ENCODE measurements around the gene COLEC11. TPM values are rescaled to one million over a fixed set of nuclear protein-coding genes. Genes with fewer than 3 reads are reported as not detected.

Gene COLEC11
- total and polyA plus RNA-seq, 2 of the 13 experiments (the other 11 are each of a cell fraction or from before 2014, with no cell fraction given) = 1.5 to 3.0 TPM

- no peak for TF ChIP-seq PLRG1 (conservative IDR thresholded peaks at IDR 0.05)
- TF ChIP-seq DMAP1 (CRISPR knock-in tag; IDR thresholded peaks at IDR 0.05) = peak; percentile 57; the same call in 1 of the 2 replicates
- TF ChIP-seq EHMT2 (IDR thresholded peaks at IDR 0.05; ENCODE audit: borderline replicate concordance, low read depth, low read length) = no peak
- TF ChIP-seq MXD4 (CRISPR knock-in tag; IDR thresholded peaks at IDR 0.05) = no peak
- TF ChIP-seq KLF9 (CRISPR knock-in tag; IDR thresholded peaks at IDR 0.05; ENCODE audit: low read depth) = no peak
- TF ChIP-seq TFDP2 (CRISPR knock-in tag; IDR thresholded peaks at IDR 0.05) = no peak
- TF ChIP-seq ETV5 (CRISPR knock-in tag; IDR thresholded peaks at IDR 0.05; ENCODE audit: borderline replicate concordance) = no peak
- no peak for TF ChIP-seq ZNF326 (CRISPR knock-in tag; IDR thresholded peaks at IDR 0.05; ENCODE audit: borderline replicate concordance)
- TF ChIP-seq ZHX1 (CRISPR knock-in tag; IDR thresholded peaks at IDR 0.05; ENCODE audit: low read depth) = no peak
- TF ChIP-seq ZNF12 (CRISPR knock-in tag; IDR thresholded peaks at IDR 0.05) = no peak
- no peak for TF ChIP-seq ZHX2 (IDR thresholded peaks at IDR 0.05; ENCODE audit: low read depth)
- no peak for TF ChIP-seq ZHX2 (CRISPR knock-in tag; IDR thresholded peaks at IDR 0.05; ENCODE audit: borderline replicate concordance)
- TF ChIP-seq ZNF749 (CRISPR knock-in tag; IDR thresholded peaks at IDR 0.05; ENCODE audit: borderline replicate concordance) = no peak
- TF ChIP-seq ZNF256 (CRISPR knock-in tag; conservative IDR thresholded peaks at IDR 0.05) = no peak
- TF ChIP-seq YY1 (IDR thresholded peaks at IDR 0.05; ENCODE audit: insufficient read depth, insufficient replicate concordance, low read depth, low read length) = no peak
- TF ChIP-seq, protein P1, sequence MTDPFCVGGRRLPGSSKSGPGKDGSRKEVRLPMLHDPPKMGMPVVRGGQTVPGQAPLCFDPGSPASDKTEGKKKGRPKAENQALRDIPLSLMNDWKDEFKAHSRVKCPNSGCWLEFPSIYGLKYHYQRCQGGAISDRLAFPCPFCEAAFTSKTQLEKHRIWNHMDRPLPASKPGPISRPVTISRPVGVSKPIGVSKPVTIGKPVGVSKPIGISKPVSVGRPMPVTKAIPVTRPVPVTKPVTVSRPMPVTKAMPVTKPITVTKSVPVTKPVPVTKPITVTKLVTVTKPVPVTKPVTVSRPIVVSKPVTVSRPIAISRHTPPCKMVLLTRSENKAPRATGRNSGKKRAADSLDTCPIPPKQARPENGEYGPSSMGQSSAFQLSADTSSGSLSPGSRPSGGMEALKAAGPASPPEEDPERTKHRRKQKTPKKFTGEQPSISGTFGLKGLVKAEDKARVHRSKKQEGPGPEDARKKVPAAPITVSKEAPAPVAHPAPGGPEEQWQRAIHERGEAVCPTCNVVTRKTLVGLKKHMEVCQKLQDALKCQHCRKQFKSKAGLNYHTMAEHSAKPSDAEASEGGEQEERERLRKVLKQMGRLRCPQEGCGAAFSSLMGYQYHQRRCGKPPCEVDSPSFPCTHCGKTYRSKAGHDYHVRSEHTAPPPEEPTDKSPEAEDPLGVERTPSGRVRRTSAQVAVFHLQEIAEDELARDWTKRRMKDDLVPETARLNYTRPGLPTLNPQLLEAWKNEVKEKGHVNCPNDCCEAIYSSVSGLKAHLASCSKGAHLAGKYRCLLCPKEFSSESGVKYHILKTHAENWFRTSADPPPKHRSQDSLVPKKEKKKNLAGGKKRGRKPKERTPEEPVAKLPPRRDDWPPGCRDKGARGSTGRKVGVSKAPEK (CRISPR knock-in tag; IDR thresholded peaks at IDR 0.05; ENCODE audit: borderline replicate concordance) = no peak
Measured at GRCh38 chr2:3659447-3660432, 64.8 kb downstream of the COLEC11 start (continued).
